Ovary (tissue), 3 donors: ENCODE results near the gene CRIM1.

ENCODE experiments used
- EP300 ChIP-seq: sonication (generic); formaldehyde crosslinking; IDR thresholded peaks from one replicate; pipeline ENCODE4 v1.6.1; 2017; ENCODE audit warnings: antibody characterized with exemption
- POLR2A ChIP-seq: fragments of 450-650 bp; IDR thresholded peaks from one replicate; pipeline ENCODE4 v1.6.1; 2017; ENCODE audit warnings: antibody characterized with exemption, mild to moderate bottlenecking, moderate library complexity
- TF ChIP-seq, protein P1 (sequence below), 3 donors: fragments of 450-650 bp in 2 of 3; fragments of 200-600 bp in 1 of 3; IDR thresholded peaks; one replicate each; pipeline versions ENCODE4 v1.5.1 to v1.8.0; 2016 to 2022; ENCODE audit warnings: antibody characterized with exemption in 3 of 3, mild to moderate bottlenecking in 1 of 3
- donor health status: DM: no; HTN: no; CAD: no.

GRCh38 chr2:36397728-36398413 is 42.3 kb downstream of the CRIM1 start:
- TF ChIP-seq POLR2A (no peak), EP300 (no peak)
- TF ChIP-seq, protein P1, sequence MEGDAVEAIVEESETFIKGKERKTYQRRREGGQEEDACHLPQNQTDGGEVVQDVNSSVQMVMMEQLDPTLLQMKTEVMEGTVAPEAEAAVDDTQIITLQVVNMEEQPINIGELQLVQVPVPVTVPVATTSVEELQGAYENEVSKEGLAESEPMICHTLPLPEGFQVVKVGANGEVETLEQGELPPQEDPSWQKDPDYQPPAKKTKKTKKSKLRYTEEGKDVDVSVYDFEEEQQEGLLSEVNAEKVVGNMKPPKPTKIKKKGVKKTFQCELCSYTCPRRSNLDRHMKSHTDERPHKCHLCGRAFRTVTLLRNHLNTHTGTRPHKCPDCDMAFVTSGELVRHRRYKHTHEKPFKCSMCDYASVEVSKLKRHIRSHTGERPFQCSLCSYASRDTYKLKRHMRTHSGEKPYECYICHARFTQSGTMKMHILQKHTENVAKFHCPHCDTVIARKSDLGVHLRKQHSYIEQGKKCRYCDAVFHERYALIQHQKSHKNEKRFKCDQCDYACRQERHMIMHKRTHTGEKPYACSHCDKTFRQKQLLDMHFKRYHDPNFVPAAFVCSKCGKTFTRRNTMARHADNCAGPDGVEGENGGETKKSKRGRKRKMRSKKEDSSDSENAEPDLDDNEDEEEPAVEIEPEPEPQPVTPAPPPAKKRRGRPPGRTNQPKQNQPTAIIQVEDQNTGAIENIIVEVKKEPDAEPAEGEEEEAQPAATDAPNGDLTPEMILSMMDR (IDR thresholded peaks at IDR 0.05) = no peak
